ENCODE data around the gene SPP1. TPM values are rescaled to one million over a fixed set of nuclear protein-coding genes. Genes with fewer than 3 reads are reported as not detected.

SPP1 gene
- total RNA-seq, 1 donor from 2014 or later: not detected

DNA sequence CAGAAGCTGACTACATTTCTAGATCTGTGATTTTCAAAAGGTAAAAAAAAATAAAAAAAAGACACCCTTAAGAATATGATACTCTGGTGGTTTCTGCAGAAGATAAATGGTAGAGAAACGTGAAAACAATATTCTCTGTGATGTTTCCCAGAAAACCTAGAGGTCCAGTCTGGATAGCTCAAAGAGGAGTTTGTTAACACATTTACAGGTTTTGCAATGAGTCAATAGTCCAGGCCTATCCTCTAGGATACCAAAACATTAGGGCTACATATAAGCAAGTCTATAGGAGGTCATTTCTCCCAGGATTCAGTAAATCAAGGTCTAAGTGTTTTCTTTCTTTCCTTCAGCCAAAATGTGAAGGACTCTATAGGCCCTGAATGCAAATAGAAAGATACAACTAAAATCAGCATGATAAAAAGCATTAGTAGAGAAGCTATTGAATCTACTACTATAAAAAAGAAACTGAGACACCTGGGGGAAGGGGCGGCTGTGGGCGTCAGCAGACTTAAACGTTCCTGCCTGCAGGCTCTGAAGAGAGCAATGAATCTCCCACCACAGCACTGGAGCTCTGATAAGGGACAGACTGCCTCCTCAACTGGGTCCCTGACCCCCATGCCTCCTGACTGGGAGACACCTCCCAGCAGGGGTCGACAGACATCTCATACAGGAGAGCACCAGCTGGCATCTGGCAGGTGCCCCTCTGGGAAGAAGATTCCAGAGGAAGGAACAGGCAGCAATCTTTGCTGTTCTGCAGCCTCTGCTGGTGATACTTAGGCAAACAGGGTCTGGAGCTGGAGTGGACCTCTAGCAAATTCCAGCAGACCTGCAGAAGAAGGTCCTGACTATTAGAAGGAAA, 33.7 kb upstream of the SPP1 start:
- DNase-seq (ENCODE audit: low read depth): no peak
- no peak for FAIRE-seq
- Histone ChIP-seq H3K4me3 (ENCODE audit: low read depth, low read length) (no peak overlapping the region), H3K27me3 (ENCODE audit: control insufficient read depth, insufficient read depth, low read length) (peaks cover 1% of the 10 kb centered on the region), H3K36me3 (ENCODE audit: control insufficient read depth, insufficient read depth, low read length) (no peaks in the 10 kb centered on the region)
- TF ChIP-seq, protein P1, sequence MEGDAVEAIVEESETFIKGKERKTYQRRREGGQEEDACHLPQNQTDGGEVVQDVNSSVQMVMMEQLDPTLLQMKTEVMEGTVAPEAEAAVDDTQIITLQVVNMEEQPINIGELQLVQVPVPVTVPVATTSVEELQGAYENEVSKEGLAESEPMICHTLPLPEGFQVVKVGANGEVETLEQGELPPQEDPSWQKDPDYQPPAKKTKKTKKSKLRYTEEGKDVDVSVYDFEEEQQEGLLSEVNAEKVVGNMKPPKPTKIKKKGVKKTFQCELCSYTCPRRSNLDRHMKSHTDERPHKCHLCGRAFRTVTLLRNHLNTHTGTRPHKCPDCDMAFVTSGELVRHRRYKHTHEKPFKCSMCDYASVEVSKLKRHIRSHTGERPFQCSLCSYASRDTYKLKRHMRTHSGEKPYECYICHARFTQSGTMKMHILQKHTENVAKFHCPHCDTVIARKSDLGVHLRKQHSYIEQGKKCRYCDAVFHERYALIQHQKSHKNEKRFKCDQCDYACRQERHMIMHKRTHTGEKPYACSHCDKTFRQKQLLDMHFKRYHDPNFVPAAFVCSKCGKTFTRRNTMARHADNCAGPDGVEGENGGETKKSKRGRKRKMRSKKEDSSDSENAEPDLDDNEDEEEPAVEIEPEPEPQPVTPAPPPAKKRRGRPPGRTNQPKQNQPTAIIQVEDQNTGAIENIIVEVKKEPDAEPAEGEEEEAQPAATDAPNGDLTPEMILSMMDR (IDR thresholded peaks at IDR 0.05; ENCODE audit: insufficient read depth, low read length, severe bottlenecking): no peak

DNA sequence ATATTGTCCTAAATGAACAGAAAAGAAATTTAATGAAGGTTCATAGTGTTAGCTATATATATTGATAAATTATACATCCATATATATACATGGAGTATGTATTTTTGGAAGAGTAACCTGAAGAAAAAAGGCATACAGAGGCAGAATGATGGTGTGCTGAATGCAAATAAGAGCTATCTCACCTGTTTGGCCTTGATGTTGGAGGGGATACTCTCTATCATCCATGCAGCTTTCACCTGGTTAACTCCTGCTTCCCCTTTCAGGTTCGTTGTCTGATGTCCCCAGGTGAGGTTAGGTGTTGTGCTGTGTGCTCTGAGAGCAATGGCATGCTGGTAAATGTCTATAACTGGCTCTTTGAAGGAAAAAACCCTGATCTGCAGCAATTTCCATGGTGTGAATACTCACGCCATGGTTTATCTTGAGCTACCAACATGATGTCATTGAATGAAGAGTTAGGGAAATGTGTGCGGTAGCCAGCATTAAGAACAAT, 31.8 kb upstream of the SPP1 start:
- Histone ChIP-seq H3K27me3 (ENCODE audit: control insufficient read depth, insufficient read depth, low read length) (peaks cover 1% of the 10 kb centered on the region), H3K36me3 (ENCODE audit: control insufficient read depth, insufficient read depth, low read length) (no peaks in the 10 kb centered on the region), H3K4me3 (ENCODE audit: low read depth, low read length) (no peak overlapping the region)
- FAIRE-seq (no peak), DNase-seq (ENCODE audit: low read depth) (no peak)
- TF ChIP-seq, protein P1 (IDR thresholded peaks at IDR 0.05; ENCODE audit: insufficient read depth, low read length, severe bottlenecking): no peak

DNA sequence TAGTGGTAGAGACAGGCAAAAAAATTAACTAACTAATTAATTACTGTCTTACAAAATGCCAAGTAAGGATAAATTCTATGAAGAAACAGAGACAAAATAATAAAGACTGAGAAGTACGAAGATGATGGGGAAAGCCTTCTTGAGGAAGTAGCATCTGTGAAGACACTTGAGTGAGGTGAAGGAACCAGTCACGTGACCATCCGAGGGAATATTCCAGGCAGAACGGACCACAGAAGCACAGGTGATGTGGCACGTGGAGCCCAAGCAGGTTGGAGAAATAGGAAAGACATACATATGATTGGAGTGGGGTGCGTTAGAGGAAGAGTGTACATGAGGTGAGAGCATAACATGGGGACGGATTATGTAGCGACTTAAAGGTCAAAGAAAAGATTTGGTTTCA, 30.5 kb upstream of the SPP1 start:
- no peak overlapping the region for H3K4me3 ChIP-seq (ENCODE audit: low read depth, low read length)
- FAIRE-seq: no peak
- TF ChIP-seq, protein P1 (IDR thresholded peaks at IDR 0.05; ENCODE audit: insufficient read depth, low read length, severe bottlenecking): no peak

GRCh38 chr4:87946766-87947165, 28.7 kb upstream of the SPP1 start:
- TF ChIP-seq, protein P1 (IDR thresholded peaks at IDR 0.05; ENCODE audit: insufficient read depth, low read length, severe bottlenecking): no peak
- Histone ChIP-seq H3K36me3 (ENCODE audit: control insufficient read depth, insufficient read depth, low read length) (no peaks in the 10 kb centered on the region), H3K4me3 (ENCODE audit: low read depth, low read length) (no peak overlapping the region), H3K27me3 (ENCODE audit: control insufficient read depth, insufficient read depth, low read length) (no peaks in the 10 kb centered on the region)
- DNase-seq (ENCODE audit: low read depth) (no peak), FAIRE-seq (no peak)

More for the DNA sequence above, 30.5 kb upstream of the SPP1 start:
- H3K27me3 ChIP-seq (ENCODE audit: control insufficient read depth, insufficient read depth, low read length): no peaks in the 10 kb centered on the region
- DNase-seq (ENCODE audit: low read depth): no peak
- no peaks in the 10 kb centered on the region for H3K36me3 ChIP-seq (ENCODE audit: control insufficient read depth, insufficient read depth, low read length)

GRCh38 chr4:87947381-87948160, 27.9 kb upstream of the SPP1 start:
- Histone ChIP-seq H3K36me3 (ENCODE audit: control insufficient read depth, insufficient read depth, low read length) (no peaks in the 10 kb centered on the region), H3K4me3 (ENCODE audit: low read depth, low read length) (no peak overlapping the region), H3K27me3 (ENCODE audit: control insufficient read depth, insufficient read depth, low read length) (no peaks in the 10 kb centered on the region)
- TF ChIP-seq, protein P1 (IDR thresholded peaks at IDR 0.05; ENCODE audit: insufficient read depth, low read length, severe bottlenecking): no peak
- DNase-seq (ENCODE audit: low read depth) (no peak), FAIRE-seq (no peak)

Measured in bronchial epithelial cell (primary cell).